H1 (cell line): ENCODE data around the gene CHST4. TPM values are rescaled to one million over a fixed set of nuclear protein-coding genes. Genes with fewer than 3 reads are reported as not detected.

ENCODE experiments used
- BCL11A ChIP-seq, 2 experiments: IDR thresholded peaks; one replicate each; pipeline ENCODE4 v1.6.1; 2011; ENCODE audit warnings: low read depth in 2 of 2, low read length in 2 of 2, mild to moderate bottlenecking in 2 of 2
- SIN3A ChIP-seq, 2 experiments: IDR thresholded peaks in 1 of 2; conservative IDR thresholded peaks in 1 of 2; 2 replicates each; pipeline ENCODE4 v1.6.1; 2011 to 2012; ENCODE audit warnings: low read length in 2 of 2, improper control_type of control experiment in 1 of 2, low read depth in 1 of 2, mild to moderate bottlenecking in 1 of 2
- polyA plus RNA-seq, 7 experiments: library from polyadenylated mRNA; depleted of rRNA in 3 of 7; stranded (reverse) in 5 of 7; unstranded in 2 of 7; fragments of >200 nt in 5 of 7; fragments of 200-250 nt in 2 of 7; gene quantifications; 1 replicate in 5 of 7; 2 replicates in 1 of 7; 4 replicates in 1 of 7; pipeline versions ENCODE4 v1.2.1 to v1.2.3, GENCODE V29; 2011 to 2013; ENCODE audit warnings: missing spikeins in 2 of 7, mixed read lengths in 2 of 7
- total RNA-seq: library from RNA; stranded (reverse); fragmentation: NEBNext Ultra II Directional; extraction: Animal tissue kit (Norgen Biotek cat#: 25700); gene quantifications from 2 replicates; pipeline ENCODE4 v1.2.1, GENCODE V29; 2021

The CHST4 gene
- total and polyA plus RNA-seq, 2 of the 8 experiments (the other 6 are each of a cell fraction or from before 2014, with no cell fraction given): 12.1 to 14.6 TPM

- TF ChIP-seq SIN3A (conservative IDR thresholded peaks at IDR 0.05 in 1 of 2, IDR thresholded peaks at IDR 0.05 in 1 of 2; ENCODE audit: low read depth in 1 of 2, low read length in 2 of 2) (no peak), BCL11A (IDR thresholded peaks at IDR 0.05; ENCODE audit: low read depth in 2 of 2, low read length in 2 of 2) (no peak)
These were observed 6.1 kb downstream of the CHST4 start (continued) for GRCh38 chr16:71532366-71532765.
